HTR-8/SVneo (cell line): ENCODE measurements around the gene IER2.
"Not testable (repeated sequence)": the region's sequence is repeated elsewhere in the genome, so short reads cannot be mapped to it uniquely, and the experiment has no call there.

Experiments used
- DNase-seq: peaks from one replicate; pipeline ENCODE4 v3.0.0; 2011; ENCODE audit warnings: low spot score, mixed read lengths; ENCODE audit not compliant: insufficient read length
- FAIRE-seq: peaks from 2 replicates; lab custom pipeline; 2011; peaks lifted over from hg19 to GRCh38; lab: Jason Lieb, UNC

The IER2 gene

DNA sequence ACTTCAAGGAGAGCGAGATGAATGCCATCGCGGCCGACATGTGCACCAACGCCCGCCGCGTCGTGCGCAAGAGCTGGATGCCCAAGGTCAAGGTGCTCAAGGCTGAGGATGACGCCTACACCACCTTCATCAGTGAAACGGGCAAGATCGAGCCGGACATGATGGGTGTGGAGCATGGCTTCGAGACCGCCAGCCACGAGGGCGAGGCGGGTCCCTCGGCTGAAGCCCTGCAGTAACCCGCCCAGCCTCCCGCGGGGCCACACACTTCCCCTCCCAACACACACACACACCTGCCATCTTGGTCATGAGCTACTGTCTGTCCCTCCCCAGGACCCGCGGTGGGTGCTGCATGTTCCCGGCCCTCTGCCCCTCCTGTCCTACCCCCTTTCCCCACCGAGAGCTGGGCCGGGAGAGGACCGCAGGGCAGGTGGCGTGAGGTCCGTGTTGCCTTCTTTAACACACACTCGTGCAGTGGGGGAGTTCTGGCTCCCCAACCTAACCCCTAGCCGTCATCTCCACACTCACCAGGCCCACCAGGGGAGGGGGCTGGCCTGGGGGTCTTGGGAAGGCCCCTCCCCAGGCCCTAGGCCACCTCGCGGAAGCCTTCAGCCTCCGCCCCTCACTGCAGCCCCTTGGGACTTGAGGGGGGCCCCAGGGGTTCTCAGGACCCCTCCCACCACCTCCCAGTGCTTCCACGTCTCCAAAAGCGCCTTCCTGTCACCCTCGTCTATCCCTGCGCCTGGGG, 11.9 kb upstream of the IER2 start:
- FAIRE-seq (peak; percentile 23), DNase-seq (no peak)

DNA sequence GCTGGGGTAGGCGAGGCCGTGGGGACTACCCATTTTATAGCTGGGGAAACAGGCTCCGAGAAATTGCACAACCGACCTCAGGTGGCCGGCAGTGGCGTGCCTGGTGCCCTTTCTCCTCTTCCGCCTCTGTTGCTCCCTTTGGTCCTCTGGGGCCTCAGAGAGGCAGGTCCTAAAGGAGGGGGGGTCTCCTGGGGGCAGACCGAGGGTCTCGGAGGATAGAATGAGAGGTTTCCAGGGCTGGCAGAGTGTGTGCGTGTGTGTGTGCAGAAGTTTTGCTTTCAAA, 11.4 kb upstream of the IER2 start:
- DNase-seq (no peak), FAIRE-seq (no peak)

DNA sequence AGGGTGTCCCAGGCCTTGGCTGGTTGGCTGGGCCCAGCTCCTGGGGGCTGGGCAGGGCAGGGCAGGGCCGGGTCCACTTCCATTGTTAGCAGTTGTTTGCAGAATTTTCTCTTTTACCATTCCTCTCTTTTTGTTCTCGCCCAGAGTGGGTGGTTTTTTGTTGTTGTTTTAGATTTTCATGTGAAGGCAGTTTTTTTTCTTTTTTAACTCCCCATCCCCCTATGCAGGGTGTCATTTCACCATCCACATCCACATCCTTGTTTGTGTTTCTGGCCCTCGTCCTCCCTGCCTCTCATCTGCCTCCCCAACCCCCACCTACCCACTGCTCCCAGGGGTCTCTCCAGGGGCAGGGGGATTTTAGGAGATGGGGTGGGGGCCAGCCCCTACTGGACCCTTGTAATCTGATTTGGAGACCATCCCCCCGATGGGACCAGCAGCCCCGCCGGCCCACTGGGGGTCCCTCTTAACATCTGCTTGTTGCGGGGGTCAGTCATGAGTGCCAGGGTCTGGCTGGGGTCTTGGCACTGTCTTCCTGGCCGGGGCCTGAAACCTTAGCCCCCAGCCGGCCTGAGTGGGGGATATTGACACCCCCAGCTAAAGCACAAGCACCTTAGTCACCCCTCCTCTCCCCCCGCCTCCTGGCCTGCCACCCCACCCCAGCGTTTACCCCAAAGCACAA, 10.4 kb upstream of the IER2 start:
- FAIRE-seq (no peak), DNase-seq (no peak)

DNA sequence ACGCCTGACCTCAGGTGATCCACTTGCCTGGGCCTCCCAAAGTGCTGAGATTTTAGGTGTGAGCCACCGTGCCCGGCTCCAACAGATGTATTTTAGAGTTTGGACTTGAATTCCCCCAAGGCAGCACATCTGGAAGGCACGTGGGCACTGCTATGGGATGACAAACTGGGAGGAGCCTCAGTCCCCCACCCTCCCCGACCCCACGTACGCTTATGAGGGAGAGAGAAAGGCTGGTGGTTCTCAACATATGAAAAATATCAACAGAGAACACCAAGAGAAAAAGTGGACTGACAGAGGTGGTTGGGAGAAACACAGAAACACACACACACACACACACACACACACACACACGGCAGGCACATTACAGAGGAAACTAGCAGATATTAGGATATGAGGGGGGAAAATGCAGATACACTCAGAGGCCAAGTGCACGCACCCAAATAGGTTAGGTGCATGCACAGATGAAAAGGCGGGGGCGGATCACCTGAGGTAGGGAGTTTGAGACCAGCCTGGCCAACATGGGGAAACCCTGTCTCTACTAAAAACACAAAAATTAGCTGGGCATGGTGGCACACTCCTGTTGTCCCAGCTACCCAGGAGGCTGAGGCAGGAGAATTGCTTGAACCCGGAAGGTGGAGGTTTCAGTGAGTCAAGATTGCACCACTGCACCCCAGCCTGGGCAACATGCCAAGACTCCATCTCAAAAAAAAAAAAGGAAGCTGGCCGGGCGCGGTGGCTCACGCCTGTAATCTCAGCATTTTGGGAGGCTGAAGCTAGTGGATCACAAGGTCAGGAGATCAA, 3.2 kb upstream of the IER2 start:
- no peak for DNase-seq
- FAIRE-seq, result no peak

DNA sequence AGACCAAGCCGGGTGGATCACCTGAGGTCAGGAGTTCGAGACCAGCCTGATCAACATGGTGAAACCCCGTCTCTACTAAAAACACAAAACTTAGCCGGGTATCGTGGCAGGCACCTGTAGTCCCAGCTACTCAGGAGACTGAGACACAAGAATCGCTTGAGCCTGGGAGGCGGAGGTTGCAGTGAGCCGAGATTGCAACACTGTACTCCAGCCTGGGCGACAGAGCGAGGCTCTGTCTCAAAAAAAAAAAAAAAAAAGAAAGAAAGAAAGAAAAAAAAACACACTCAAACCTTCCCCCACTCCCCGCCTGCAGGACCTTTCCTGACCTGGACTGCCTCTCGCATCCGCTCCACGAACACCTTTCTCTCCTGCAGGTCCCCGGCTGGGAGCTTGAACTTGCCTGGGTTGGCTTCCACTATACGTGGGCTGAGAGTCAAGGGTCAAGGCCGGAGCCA, 1.0 kb upstream of the IER2 start:
- FAIRE-seq, DNase-seq: not testable (repeated sequence)

DNA sequence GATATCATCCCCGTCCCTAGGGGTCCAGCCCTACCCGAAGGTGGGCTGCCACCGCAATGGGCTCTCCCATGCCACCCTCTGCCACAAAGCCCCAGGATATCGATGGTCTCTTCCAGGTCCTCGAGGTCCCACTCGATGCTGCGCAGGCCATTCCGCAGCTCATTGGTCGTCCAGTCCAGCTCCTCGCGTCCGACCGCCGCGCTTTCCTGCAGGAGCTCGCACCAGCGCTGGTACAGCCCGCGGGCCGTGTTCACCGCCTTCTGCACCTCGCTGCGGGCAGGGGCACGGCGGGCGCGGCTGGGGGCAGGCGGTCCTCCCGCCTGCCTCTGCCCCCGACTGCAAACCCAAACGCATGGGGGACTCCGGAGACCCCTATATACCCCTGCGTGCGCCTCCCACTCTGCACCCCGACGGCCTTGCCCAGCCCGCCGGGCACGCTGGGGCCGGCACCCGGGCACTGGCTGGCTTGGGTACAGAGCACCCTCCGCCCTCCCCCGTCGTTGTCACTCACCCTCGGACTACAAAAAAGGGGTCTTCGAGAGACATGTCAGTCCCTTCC, 504 bp upstream of the IER2 start:
- DNase-seq (peak; percentile 40), FAIRE-seq (no peak)

DNA sequence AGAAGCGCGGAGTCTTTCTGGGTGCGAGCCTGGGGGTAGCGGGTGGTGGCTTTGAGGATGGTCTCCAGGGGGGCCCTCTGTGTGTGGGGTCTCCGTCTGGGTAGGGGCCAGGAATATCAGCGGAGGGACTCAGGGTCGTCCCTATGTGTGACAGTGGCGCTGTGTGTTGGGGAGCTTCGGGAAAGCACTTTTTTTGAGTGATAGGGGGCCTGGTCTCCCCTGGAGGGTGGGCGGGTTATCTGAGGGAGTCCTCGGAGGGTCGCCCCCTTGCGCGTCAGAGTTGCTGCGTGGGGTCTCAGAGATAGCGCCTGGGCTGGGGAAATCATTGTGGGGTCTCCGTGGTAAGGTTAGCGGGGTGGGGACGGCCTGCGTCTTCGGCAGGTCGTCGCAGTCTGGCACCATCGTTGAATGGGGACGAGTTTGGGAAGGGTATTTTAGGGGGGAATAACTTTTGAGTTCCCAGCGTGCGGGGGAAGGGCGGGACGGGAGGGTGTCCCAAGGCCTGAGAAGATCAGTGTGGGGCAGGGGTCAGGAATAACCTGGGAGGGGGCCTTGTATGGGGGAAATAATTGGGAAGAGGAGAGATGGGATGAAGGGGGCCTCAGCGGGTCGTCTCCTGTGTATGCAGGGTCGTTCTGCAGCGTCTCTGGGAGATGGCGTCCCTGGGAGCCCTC, 857 bp downstream of the IER2 start:
- DNase-seq, result no peak
- no peak for FAIRE-seq

DNA sequence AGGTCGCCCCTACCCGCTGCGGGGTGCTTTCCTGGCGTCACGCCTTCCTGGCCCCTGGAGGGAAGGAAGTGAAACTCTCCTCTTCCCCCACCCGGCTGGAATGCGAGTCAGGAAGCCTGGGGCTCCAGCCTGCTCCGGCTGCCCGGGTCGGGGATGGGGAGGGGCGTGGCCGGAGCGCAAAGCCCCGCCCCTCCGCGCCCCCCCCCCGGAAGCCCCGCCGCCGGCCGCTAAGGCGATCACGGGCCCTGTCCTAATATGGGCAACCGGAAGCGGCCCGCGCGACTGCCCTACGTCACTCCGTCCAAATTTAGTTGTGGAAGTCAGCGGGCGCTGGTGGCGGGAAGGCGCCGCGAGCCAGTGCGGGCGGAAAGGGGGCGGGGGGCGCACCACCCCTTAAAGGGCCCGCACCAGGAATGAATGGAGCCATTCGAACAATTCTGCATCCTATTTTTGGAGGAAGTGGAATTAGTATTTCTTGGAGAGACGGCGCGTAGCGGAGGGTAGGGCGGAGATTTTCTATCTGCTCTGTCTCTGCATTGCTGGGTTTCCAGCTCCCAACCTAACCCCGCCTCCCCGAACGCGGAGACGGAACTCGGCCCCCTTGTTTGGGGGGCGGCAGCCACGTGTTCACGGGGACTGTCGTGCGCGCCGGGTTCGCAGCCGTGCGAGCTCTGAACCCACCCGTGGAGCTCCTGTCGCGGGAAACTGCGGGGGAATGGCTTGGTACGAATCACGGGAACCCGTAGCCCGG, 1.6 kb downstream of the IER2 start:
- FAIRE-seq (no peak), DNase-seq (peak; percentile 98)

DNA sequence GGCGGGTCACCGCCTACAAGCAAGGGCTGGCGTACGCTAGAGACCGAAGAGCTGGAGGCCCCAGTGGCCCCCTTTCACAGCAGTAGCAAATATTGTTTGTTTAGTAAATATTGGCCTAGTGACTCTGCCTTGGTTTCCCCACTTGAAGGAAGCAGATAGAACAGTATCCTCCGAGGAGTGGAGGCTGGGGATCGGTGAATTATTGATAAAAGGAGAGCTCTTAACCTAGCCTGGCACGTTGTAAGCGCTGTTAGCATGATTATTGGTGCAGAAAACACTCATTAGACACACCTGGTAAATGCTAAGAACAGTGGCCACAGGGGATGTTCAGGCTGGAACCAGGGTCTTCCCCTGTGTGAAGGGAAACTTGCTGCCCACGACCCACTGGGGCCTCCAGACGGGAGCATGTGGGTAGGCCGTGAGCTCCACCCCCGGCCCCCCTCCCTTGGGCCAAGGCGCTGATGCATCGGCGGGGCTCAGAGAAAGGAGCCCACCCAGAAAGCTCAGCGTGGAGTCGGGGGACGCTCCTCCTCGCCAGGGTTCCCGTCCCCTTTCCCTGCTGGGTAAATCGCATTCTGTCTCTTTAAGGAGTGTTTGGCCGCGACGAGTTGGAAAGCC, 2.3 kb downstream of the IER2 start:
- no peak for FAIRE-seq
- no peak for DNase-seq

DNA sequence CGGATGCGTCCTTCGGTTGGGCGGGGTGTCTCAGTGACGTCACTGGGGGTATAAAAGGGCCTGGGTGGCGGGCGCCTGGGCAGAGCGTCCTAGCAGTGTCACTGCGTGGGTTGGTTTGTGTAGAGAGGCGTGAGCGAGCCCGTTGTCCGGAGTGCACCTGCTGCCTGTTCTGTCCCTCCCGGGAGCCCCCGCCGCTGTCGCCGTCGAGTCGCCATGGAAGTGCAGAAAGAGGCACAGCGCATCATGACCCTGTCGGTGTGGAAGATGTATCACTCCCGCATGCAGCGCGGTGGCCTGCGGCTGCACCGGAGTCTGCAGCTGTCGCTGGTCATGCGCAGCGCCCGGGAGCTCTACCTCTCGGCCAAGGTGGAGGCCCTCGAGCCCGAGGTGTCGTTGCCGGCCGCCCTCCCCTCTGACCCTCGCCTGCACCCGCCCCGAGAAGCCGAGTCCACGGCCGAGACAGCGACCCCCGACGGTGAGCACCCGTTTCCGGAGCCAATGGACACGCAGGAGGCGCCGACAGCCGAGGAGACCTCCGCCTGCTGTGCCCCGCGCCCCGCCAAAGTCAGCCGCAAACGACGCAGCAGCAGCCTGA, 2.9 kb downstream of the IER2 start:
- FAIRE-seq (no peak), DNase-seq (peak; percentile 93)

DNA sequence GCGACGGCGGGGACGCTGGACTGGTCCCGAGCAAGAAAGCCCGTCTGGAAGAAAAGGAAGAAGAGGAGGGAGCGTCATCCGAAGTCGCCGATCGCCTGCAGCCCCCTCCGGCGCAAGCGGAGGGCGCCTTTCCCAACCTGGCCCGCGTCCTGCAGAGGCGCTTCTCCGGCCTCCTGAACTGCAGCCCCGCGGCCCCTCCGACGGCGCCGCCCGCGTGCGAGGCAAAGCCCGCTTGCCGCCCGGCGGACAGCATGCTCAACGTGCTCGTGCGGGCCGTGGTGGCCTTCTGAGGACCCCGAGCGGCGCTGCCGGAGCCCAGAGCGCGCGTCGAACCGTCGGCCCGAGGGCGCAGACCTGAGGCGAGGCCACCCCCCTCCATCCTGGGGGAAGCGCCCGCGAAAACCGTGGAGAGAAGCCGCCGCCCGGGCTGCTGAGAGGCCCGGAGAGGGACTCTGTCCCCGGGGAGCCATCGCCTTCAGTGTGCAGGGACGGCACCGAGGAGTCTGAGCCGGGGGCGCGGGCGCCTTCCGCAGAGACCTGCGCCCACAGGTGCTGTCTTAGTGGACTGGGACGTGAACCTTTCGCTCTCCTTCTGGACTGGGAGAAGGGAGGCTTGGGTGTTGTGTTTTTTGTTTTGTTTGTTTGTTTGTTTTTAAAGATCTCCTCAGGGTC, 3.5 kb downstream of the IER2 start:
- DNase-seq (no peak), FAIRE-seq (no peak)

DNA sequence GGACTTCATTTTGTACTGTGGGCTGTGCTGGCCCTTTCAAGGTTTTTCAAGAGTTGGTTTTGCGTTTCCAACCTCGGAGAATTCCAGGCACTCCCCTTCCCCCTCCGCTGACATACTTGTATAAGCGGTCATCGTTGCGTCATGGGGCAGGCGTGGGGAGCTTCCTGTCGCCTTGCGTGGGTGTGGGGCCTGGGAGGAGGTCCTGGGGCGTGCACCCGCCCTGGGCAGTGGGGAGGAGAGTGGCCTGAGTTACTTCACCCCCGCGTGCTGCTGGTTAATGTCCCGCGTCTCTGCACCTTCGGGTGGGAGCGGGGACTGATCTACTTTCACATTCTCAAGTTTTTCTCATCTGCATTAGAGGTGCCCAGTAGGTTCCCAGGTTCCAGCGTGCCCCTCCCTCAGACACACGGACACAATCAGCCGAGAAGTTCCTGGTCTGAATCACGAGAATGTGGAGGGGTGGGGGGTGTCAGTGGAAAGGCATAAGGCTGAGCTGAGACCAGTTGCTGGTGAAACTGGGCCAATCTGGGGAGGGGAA, 4.1 kb downstream of the IER2 start:
- no peak for FAIRE-seq
- DNase-seq, result peak; percentile 37

DNA sequence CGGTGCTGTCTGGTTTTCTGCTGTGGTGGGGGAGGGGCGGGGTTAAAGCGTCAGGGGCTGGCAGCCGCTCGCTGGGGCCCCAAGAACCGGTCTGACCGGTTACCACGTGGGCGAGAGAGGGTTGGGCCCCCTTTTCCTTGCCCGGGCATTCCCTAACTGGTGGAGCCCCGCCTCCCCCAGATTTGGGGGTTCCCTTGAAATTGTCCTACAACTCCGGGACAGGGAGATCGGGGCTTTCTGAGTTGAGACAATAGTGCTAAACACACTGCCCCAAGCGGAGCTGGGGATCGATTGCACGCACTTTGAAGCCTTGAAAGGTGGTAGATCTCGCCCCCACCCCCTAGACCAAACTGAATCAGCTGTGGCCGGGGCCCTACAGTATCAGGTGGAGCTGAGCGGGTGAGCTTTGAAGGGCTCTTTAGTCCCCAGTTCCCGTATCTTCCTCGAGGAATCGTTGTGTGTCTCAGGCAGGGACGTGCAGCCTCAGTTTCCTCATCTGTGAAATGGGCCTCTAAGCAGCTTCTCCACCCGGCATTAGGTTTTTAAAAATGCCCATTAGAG, 4.8 kb downstream of the IER2 start:
- FAIRE-seq, result no peak
- peak; percentile 47 for DNase-seq

DNA sequence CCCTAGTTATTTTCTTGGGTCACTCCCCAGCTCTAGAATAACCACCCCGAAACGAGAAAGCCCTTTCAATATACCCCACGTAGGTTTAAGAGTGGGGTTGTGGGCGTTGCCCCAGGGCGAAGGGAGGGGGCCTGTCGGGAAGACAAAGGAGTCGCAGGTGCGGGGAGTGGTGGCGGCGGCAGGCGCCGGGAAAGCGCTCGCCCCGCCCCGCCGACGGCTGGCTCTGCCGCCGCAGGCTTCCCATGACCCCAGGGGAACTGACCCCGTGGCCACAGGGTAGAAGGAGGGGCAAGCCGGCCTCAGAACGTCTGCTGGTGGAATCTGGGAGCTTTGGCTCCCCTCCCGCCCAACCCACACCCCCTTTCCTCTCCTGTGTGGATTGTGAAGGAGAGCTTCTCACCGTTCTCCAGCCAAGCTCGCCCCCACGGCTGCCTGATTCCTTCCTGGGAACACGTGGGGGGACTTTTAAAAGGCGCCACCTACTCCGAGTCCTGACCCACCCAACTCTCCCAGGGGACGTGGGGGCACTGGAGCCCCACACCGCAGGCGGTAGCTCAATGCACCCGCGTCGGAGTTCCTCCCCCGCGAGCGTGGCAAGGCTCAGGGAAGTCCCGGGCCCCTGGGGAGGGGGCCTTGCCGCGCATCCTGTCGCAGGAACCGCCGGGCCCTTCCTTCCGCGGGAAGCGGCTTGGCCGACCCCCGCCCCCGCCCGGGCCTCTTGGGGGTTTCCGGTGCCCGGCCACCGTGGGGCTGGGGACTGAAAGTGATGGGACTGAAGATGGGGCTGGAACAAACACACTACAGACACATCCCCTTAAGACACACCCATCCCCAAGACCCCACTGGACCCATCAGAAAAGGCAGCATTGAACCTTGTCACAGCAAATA, 5.5 kb downstream of the IER2 start:
- DNase-seq (peak; percentile 65), FAIRE-seq (no peak)

DNA sequence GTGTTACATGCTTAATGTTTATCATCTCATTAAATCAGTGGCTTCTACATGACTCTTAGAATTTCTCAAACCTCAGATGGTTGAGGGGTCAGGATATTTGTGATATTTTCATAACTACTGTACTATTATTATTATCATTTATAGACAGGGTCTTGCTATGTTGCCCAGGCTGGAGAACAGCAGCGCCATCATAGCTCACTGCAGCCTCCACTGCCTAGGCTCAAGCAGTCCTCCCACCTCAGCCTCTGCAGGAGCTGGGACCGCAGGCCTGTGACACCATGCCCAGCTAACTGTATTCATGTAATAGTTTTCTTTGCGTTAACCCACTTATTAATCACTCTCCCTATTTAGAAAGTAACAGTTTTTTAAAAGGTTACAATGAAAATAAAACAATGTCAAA, 9.5 kb downstream of the IER2 start:
- FAIRE-seq, result no peak

DNA sequence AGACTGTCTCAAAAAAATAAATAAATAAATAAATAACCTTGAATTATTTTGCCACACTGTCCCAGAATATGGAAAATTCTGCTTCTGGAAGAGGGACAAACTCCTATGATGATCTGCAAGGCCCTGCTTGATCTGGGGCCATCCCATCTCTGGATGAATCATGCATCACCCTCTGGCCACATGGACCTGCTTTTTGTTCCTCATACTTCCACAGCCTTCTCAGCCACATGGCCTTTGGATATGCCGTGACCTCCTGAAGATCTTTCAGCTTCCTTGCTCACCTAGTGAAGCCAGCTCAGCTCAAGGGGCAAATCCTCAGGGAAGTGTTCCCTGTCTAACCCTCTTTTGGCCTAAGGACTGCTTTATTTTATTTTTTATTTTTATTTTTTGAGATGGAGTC, 10.3 kb downstream of the IER2 start:
- FAIRE-seq (no peak), DNase-seq (no peak)

More for the DNA sequence above, 9.5 kb downstream of the IER2 start:
- no peak for DNase-seq
